H9 (cell line): Measurements from ENCODE around the gene NUP210L. TPM values are rescaled to one million over a fixed set of nuclear protein-coding genes. Genes with fewer than 3 reads are reported as not detected.
A peak's percentile ranks its signal among the peaks of the same experiment; 100 is the strongest.

ENCODE experiments used
- DNase-seq: peaks from one replicate; pipeline ENCODE4 v3.0.0-alpha.2; 2017
- H2AFZ ChIP-seq: one replicate; pipeline ENCODE4 v1.6.1; 2013; ENCODE audit warnings: mild to moderate bottlenecking, low read length, control low read depth, moderate library complexity
- H2AK5ac ChIP-seq: 2 replicates; pipeline ENCODE4 v1.6.1; 2013; ENCODE audit warnings: low read length, control low read depth, mixed read lengths; ENCODE audit not compliant: insufficient read length
- H2BK120ac ChIP-seq: one replicate; pipeline ENCODE4 v1.6.1; 2013; ENCODE audit warnings: low read depth, mild to moderate bottlenecking, low read length, control low read depth, inconsistent platforms; ENCODE audit not compliant: poor library complexity, severe bottlenecking
- H2BK12ac ChIP-seq: 2 replicates; pipeline ENCODE4 v1.6.1; 2013; ENCODE audit warnings: low read length, control low read depth, mixed read lengths, low read depth; ENCODE audit not compliant: insufficient read length
- H2BK15ac ChIP-seq: 2 replicates; pipeline ENCODE4 v1.6.1; 2013; ENCODE audit warnings: low read depth, low read length, control low read depth
- H2BK20ac ChIP-seq: one replicate; pipeline ENCODE4 v1.6.1; 2013; ENCODE audit warnings: low read depth, mild to moderate bottlenecking, low read length, control low read depth, inconsistent platforms; ENCODE audit not compliant: poor library complexity, severe bottlenecking
- H2BK5ac ChIP-seq: 2 replicates; pipeline ENCODE4 v1.6.1; 2013; ENCODE audit warnings: low read length, control low read depth, mixed read lengths; ENCODE audit not compliant: insufficient read length
- H3K14ac ChIP-seq: 2 replicates; pipeline ENCODE4 v1.6.1; 2013; ENCODE audit warnings: low read length, control low read depth; ENCODE audit not compliant: insufficient read depth
- H3K18ac ChIP-seq: 2 replicates; pipeline ENCODE4 v1.6.1; 2013; ENCODE audit warnings: low read depth, mild to moderate bottlenecking, mixed read lengths, low read length, control low read depth; ENCODE audit not compliant: insufficient read length
- H3K23ac ChIP-seq: 2 replicates; pipeline ENCODE4 v1.6.1; 2013; ENCODE audit warnings: low read length, control low read depth, mixed read lengths, low read depth; ENCODE audit not compliant: insufficient read length
- H3K23me2 ChIP-seq: 2 replicates; pipeline ENCODE4 v1.6.1; 2013; ENCODE audit warnings: low read depth, mild to moderate bottlenecking, mixed read lengths, low read length, control low read depth; ENCODE audit not compliant: insufficient read length, poor library complexity, severe bottlenecking
- H3K27ac ChIP-seq: 2 replicates; pipeline ENCODE4 v1.5.1; 2013; ENCODE audit warnings: low read length, control low read depth, mixed read lengths, low read depth; ENCODE audit not compliant: insufficient read length
- H3K27me3 ChIP-seq: 2 replicates; pipeline ENCODE4 v1.6.1; 2013; ENCODE audit warnings: low read length, control low read depth, inconsistent platforms; ENCODE audit not compliant: insufficient read depth
- H3K4ac ChIP-seq: 2 replicates; pipeline ENCODE4 v1.6.1; 2013; ENCODE audit warnings: low read depth, mild to moderate bottlenecking, control low read depth, inconsistent platforms, low read length, moderate library complexity
- H3K4me1 ChIP-seq: 2 replicates; pipeline ENCODE4 v1.6.1; 2013; ENCODE audit warnings: low read length, control low read depth, inconsistent platforms; ENCODE audit not compliant: insufficient read depth
- H3K4me2 ChIP-seq: 2 replicates; pipeline ENCODE4 v1.6.1; 2013; ENCODE audit warnings: low read length, control low read depth, mixed read lengths; ENCODE audit not compliant: insufficient read length, insufficient read depth
- H3K56ac ChIP-seq: 2 replicates; pipeline ENCODE4 v1.6.1; 2013; ENCODE audit warnings: low read depth, mild to moderate bottlenecking, mixed read lengths, low read length, control low read depth; ENCODE audit not compliant: insufficient read length
- H3K79me1 ChIP-seq: 2 replicates; pipeline ENCODE4 v1.6.1; 2013; ENCODE audit warnings: low read depth, mild to moderate bottlenecking, moderate library complexity, low read length, control low read depth, inconsistent platforms; ENCODE audit not compliant: insufficient read depth, poor library complexity, severe bottlenecking
- H3K79me2 ChIP-seq: 2 replicates; pipeline ENCODE4 v1.6.1; 2013; ENCODE audit warnings: low read length, control low read depth, inconsistent platforms; ENCODE audit not compliant: insufficient read depth
- H3K9ac ChIP-seq: 2 replicates; pipeline ENCODE4 v1.6.1; 2013; ENCODE audit warnings: low read length, control low read depth, mixed read lengths; ENCODE audit not compliant: insufficient read length; ENCODE audit errors: extremely low read depth
- H3K9me3 ChIP-seq: one replicate; pipeline ENCODE4 v1.6.1; 2013; ENCODE audit warnings: low read depth, low read length, inconsistent platforms; ENCODE audit not compliant: control insufficient read depth
- H3T11ph ChIP-seq: one replicate; pipeline ENCODE4 v1.6.1; 2013; ENCODE audit warnings: mild to moderate bottlenecking, low read length, control low read depth, inconsistent platforms
- H4K20me1 ChIP-seq: one replicate; pipeline ENCODE4 v1.6.1; 2013; ENCODE audit not compliant: control insufficient read depth, insufficient read length, insufficient read depth
- H4K5ac ChIP-seq: 2 replicates; pipeline ENCODE4 v1.6.1; 2013; ENCODE audit warnings: low read depth, mild to moderate bottlenecking, mixed read lengths, low read length, control low read depth; ENCODE audit not compliant: insufficient read length
- H4K8ac ChIP-seq: replicated peaks from 2 replicates; pipeline ENCODE4 v1.6.1; 2013; ENCODE audit warnings: low read length, control low read depth, mixed read lengths, low read depth; ENCODE audit not compliant: insufficient read length
- H4K91ac ChIP-seq: 2 replicates; pipeline ENCODE4 v1.6.1; 2013; ENCODE audit warnings: low read depth, mild to moderate bottlenecking, moderate library complexity, mixed read lengths, low read length, control low read depth; ENCODE audit not compliant: insufficient read length
- H3K27ac Mint-ChIP-seq, 3 experiments: 2 replicates in 2 of 3; 3 replicates in 1 of 3; pipeline ENCODE4 v1.8.0; 2020 to 2021; ENCODE audit warnings: mixed read lengths in 3 of 3, mild to moderate bottlenecking in 1 of 3, moderate library complexity in 1 of 3
- H3K27me3 Mint-ChIP-seq: 2 replicates; pipeline ENCODE4 v1.8.0; 2021; ENCODE audit warnings: low read depth, mild to moderate bottlenecking, moderate library complexity, mixed read lengths
- H3K36me3 Mint-ChIP-seq, 3 experiments: 2 replicates in 2 of 3; 3 replicates in 1 of 3; pipeline ENCODE4 v1.8.0; 2020 to 2021; ENCODE audit warnings: low read depth in 3 of 3, mixed read lengths in 3 of 3; ENCODE audit not compliant: insufficient read depth in 1 of 3
- H3K4me1 Mint-ChIP-seq, 2 experiments: 2 replicates each; pipeline ENCODE4 v1.8.0; 2020; ENCODE audit warnings: mixed read lengths in 2 of 2
- H3K4me3 Mint-ChIP-seq, 2 experiments: 2 replicates in 1 of 2; 3 replicates in 1 of 2; pipeline ENCODE4 v1.8.0; 2020 to 2021; ENCODE audit warnings: mild to moderate bottlenecking in 2 of 2, mixed read lengths in 2 of 2, moderate library complexity in 1 of 2
- H3K9me3 Mint-ChIP-seq, 2 experiments: 2 replicates in 1 of 2; 3 replicates in 1 of 2; pipeline ENCODE4 v1.8.0; 2020; ENCODE audit warnings: mild to moderate bottlenecking in 2 of 2, mixed read lengths in 2 of 2, moderate library complexity in 1 of 2
- CTCF ChIP-seq: fragments of 200-600 bp; sonication (generic); conservative IDR thresholded peaks from 3 replicates; pipeline ENCODE4 v1.8.0; 2021; ENCODE audit warnings: antibody characterized with exemption, mild to moderate bottlenecking
- WGBS: extraction: QIAGEN DNeasy Blood & Tissue Kit; methylation state at CpG from one replicate; pipeline ENCODE4 v1.1.7; 2013; ENCODE audit warnings: missing lambda C conversion rate, low lambda C conversion rate, mixed read lengths; ENCODE audit not compliant: insufficient read length; ENCODE audit errors: extremely low coverage; 5-methylcytosine and 5-hydroxymethylcytosine counted together
- total RNA-seq: library from RNA; stranded (reverse); gene quantifications from 2 replicates; pipeline ENCODE4 v1.2.1, GENCODE V29; 2021

The NUP210L gene
- total RNA-seq, 1 experiment from 2014 or later = 0.04 TPM

- WGBS = no CpG with 5 or more reads among the region's 54 CpGs
- peak; percentile 99 for DNase-seq
Observed at GRCh38 chr1:153963030-153963849, 191.6 kb downstream of the NUP210L start, which contains the start of gene SLC39A1. Gene SLC39A1, minus strand, starts transcription at chr1:153963537. Its CDS starts 822 bp downstream, at chr1:153962715.

More at GRCh38 chr1:153963030-153963849, 191.6 kb downstream of the NUP210L start, which contains the start of gene SLC39A1:
- H3K4me3 Mint-ChIP-seq = peak within 1 kb of the TSS; percentile 89 to 94
- no peak within 1 kb of the TSS for H2AK5ac ChIP-seq
- H3K79me2 ChIP-seq = peaks cover 17% of the 10 kb centered on the region; the same call in 1 of the 2 replicates
- H3K4me1 Mint-ChIP-seq = peaks cover 47 to 64% of the 10 kb centered on the region in 2 experiments
- H3K18ac ChIP-seq = peak within 1 kb of the TSS; percentile 74
- no peak within 1 kb of the TSS for H2BK120ac ChIP-seq
- no peak within 1 kb of the TSS; the same call in 1 of the 2 replicates for H3K4ac ChIP-seq
- H2BK15ac ChIP-seq = no peak within 1 kb of the TSS
- peak within 1 kb of the TSS; percentile 97 for H3K27ac ChIP-seq
- H3K9me3 Mint-ChIP-seq = peaks cover 0 to 4% of the 10 kb centered on the region in 2 experiments; a peak in 2 of 5 replicates
- peak within 1 kb of the TSS; percentile 73 for H4K5ac ChIP-seq
- peak within 1 kb of the TSS; percentile 98 to 99 (median 99) for H3K27ac Mint-ChIP-seq
- H2AFZ ChIP-seq = no peak within 1 kb of the TSS
- H3K9ac ChIP-seq = peak within 1 kb of the TSS; percentile 96
- no peak within 1 kb of the TSS for H3T11ph ChIP-seq
- no peak within 1 kb of the TSS for H2BK20ac ChIP-seq
- H3K56ac ChIP-seq = no peak within 1 kb of the TSS
- H2BK12ac ChIP-seq = no peak within 1 kb of the TSS
- no peaks in the 10 kb centered on the region for H3K9me3 ChIP-seq
- peak within 1 kb of the TSS; percentile 60 for H2BK5ac ChIP-seq
- H4K20me1 ChIP-seq = no peaks in the 10 kb centered on the region
- H3K79me1 ChIP-seq = peaks cover 8% of the 10 kb centered on the region
- H3K36me3 Mint-ChIP-seq = peaks cover 31 to 40% (median 36%) of the 10 kb centered on the region in 3 experiments
- no peak within 1 kb of the TSS for H4K8ac ChIP-seq
- H3K4me2 ChIP-seq = peak within 1 kb of the TSS; percentile 96
- H3K4me1 ChIP-seq = no peaks in the 10 kb centered on the region
- peak within 1 kb of the TSS; percentile 31 for H4K91ac ChIP-seq
- H3K27me3 ChIP-seq = no peaks in the 10 kb centered on the region
- peak within 1 kb of the TSS; percentile 79; the same call in 1 of the 2 replicates for H3K14ac ChIP-seq
- TF ChIP-seq CTCF = no peak
- H3K23me2 ChIP-seq = peaks cover 29% of the 10 kb centered on the region
- no peaks in the 10 kb centered on the region for H3K27me3 Mint-ChIP-seq
- no peak within 1 kb of the TSS for H3K23ac ChIP-seq
